ENCODE data around the gene ZNF236. TPM values are rescaled to one million over a fixed set of nuclear protein-coding genes. Genes with fewer than 3 reads are reported as not detected.

ZNF236 gene
- total and polyA plus RNA-seq, 7 donors, result 0.60 to 26.6 (median 18.9) TPM

DNA sequence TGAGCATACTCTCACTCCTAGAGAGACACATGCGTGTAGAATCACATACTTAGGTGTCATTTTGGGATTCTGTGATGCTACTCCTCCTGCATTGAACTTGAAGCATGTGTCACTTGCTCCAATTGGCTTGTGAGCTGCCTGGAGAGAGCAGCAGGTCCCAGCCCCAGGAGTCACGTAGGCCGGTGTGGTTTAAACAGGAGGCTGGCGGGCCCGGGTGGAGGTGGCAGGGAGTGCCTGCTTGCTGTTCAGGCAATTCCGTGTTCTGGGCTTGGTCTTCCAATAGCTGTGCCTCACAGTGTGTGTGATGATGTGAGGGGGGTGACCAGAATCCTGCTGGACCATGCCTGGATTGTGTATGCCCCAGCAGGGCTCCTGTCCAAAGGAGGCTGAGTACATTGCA is 51.0 kb downstream of the ZNF236 start:
- TF ChIP-seq, protein P1, sequence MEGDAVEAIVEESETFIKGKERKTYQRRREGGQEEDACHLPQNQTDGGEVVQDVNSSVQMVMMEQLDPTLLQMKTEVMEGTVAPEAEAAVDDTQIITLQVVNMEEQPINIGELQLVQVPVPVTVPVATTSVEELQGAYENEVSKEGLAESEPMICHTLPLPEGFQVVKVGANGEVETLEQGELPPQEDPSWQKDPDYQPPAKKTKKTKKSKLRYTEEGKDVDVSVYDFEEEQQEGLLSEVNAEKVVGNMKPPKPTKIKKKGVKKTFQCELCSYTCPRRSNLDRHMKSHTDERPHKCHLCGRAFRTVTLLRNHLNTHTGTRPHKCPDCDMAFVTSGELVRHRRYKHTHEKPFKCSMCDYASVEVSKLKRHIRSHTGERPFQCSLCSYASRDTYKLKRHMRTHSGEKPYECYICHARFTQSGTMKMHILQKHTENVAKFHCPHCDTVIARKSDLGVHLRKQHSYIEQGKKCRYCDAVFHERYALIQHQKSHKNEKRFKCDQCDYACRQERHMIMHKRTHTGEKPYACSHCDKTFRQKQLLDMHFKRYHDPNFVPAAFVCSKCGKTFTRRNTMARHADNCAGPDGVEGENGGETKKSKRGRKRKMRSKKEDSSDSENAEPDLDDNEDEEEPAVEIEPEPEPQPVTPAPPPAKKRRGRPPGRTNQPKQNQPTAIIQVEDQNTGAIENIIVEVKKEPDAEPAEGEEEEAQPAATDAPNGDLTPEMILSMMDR (IDR thresholded peaks at IDR 0.05), result no peak
- TF ChIP-seq EP300 (IDR thresholded peaks at IDR 0.05), result no peak
- TF ChIP-seq POLR2AphosphoS5 (IDR thresholded peaks at IDR 0.05), result no peak
- no peak for TF ChIP-seq POLR2A (IDR thresholded peaks at IDR 0.05)
- Histone ChIP-seq H3K27ac (no peak overlapping the region), H3K9me3 (no peaks in the 10 kb centered on the region), H3K36me3 (peaks cover 5 to 57% (median 13%) of the 10 kb centered on the region in 4 donors), H3K4me3 (no peak overlapping the region), H3K4me1 (no peaks in the 10 kb centered on the region), H3K27me3 (no peaks in the 10 kb centered on the region)
- 90 to 94% methylated on average over 6 of the region's 6 CpGs for WGBS, 2 donors
- no peak for DNase-seq
- intact Hi-C loops (cut with DNase I), result loop anchor here (5.0 kb wide), 1 partner anchor 109 kb away; no protein-coding TSS in a partner anchor

DNA sequence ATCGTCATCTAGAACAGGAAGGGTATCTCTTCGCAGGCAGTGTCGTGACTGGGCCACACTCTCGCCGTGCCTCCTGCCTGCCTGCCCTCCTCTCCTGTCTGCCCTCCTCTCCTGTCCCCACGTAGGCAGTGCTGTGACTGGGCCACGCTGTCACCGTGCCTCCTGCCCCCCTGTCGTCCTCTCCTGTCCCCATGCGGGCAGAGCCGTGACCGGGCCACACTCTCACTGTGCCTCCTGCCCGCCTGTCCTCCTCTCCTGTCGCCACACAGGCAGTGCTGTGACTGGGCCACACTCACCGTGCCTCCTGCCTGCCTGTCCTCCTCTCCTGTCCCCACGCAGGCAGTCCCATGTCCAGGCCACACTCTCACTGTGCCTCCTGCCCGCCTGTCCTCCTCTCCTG is 51.4 kb downstream of the ZNF236 start:
- Histone ChIP-seq H3K4me1 (no peaks in the 10 kb centered on the region), H3K9me3 (no peaks in the 10 kb centered on the region), H3K4me3 (no peak overlapping the region), H3K27me3 (no peaks in the 10 kb centered on the region), H3K36me3 (peaks cover 3 to 57% (median 12%) of the 10 kb centered on the region in 4 donors), H3K27ac (no peak overlapping the region)
- intact Hi-C loops (cut with DNase I), result loop anchor here (2.0 to 5.0 kb wide), 2 partner anchors 71 to 109 kb away; no protein-coding TSS in a partner anchor
- no peak for TF ChIP-seq EP300 (IDR thresholded peaks at IDR 0.05)
- TF ChIP-seq POLR2AphosphoS5 (IDR thresholded peaks at IDR 0.05), result no peak
- no peak for TF ChIP-seq POLR2A (IDR thresholded peaks at IDR 0.05)
- TF ChIP-seq, protein P1 (IDR thresholded peaks at IDR 0.05), result no peak
- WGBS, 2 donors, result 93 to 95% methylated on average over 17 of the region's 17 CpGs
- no peak for DNase-seq

DNA sequence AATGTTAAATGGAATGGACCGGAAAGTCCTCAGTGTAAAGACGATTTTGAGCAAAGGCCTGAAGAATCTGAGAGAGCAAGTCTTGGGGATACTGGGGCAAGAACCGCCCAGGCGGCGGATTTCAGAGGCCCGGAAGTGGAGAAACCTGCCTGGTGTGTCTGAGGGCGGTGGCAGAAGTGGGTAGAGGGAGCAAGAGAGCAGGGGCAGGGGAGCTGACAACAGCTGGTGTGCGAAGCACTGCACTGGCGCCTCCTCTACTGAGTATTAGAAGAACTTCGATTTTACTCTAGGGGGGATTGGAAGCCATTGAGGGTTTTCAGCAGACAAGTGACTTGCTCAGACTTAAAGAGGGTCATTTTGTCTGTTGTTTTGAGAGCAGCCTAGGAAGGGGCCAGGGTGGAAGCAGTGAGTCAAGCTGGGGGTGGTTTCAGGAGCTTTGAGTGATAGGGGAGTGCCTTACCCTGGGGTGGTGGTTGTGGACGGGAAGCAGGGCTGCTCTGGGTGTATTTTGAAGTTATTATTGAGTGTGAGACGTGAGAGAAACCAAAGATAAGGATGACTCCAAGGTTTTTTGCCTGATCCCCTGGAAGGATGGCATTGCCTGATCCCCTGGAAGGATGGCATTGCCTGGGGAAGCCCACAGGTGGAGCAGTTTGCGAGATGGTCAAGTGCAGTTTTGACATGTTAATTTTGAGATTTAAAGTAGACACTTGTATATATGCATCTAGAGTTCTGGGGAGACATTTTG is 52.5 kb downstream of the ZNF236 start:
- no peak for DNase-seq
- no peaks in the 10 kb centered on the region for H3K9me3 ChIP-seq
- no peak overlapping the region for H3K4me3 ChIP-seq
- intact Hi-C loops (cut with DNase I), result loop anchor here (2.0 to 5.0 kb wide), 2 partner anchors 72 to 107 kb away; no protein-coding TSS in a partner anchor
- no peaks in the 10 kb centered on the region for H3K27me3 ChIP-seq
- 89 to 94% methylated on average over 13 of the region's 13 CpGs for WGBS, 2 donors
- H3K36me3 ChIP-seq, result peaks cover 0 to 56% (median 9%) of the 10 kb centered on the region in 4 donors
- H3K4me1 ChIP-seq, result no peaks in the 10 kb centered on the region
- TF ChIP-seq, protein P1 (IDR thresholded peaks at IDR 0.05), result no peak
- TF ChIP-seq EP300 (IDR thresholded peaks at IDR 0.05) (no peak), POLR2A (IDR thresholded peaks at IDR 0.05) (no peak), POLR2AphosphoS5 (IDR thresholded peaks at IDR 0.05) (no peak)
- no peak overlapping the region for H3K27ac ChIP-seq

DNA sequence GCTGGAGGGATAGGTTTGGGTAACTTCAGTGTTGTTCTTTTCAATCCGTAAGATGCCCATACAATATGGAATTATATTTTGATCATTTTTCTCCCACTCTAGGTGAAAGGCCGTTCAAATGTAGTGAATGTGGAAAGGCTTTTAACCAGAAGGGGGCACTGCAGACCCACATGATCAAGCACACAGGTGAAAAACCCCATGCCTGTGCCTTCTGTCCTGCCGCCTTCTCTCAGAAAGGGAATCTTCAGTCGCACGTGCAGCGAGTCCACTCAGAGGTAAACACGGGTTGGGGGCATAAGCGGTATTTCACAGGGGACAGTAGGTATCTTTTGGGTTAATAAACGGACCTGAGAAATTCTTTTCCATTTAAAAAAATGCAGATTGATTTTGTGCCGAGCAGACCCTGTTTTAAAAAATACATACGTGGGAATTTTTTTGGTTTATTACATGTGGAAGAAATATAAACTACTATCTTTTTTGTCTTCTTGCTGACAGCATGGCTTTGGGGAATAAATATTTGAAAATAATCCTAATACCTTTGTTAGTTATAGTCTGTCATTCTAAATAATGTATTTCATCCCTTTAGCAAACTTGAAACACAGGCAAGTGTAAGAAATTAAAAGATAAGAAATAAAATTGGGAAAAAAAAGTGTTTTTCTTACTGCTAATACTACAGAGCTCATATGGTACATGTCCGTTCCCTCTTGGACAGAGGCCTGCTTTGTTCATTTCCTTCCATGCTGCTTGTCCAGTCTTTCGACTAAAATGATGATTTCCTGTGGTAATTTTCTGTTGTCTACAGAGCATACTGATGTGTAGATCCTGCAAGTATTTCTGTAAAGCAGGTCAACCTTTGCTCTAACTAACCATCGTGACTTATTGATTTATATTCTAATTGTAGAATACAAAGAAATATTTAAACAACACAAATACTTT is 53.3 kb downstream of the ZNF236 start:
- H3K4me3 ChIP-seq, result no peak overlapping the region
- intact Hi-C loops (cut with DNase I), result loop anchor here (2.0 kb wide), 1 partner anchor 73 kb away; no protein-coding TSS in a partner anchor
- H3K27me3 ChIP-seq, result no peaks in the 10 kb centered on the region
- H3K4me1 ChIP-seq, result no peaks in the 10 kb centered on the region
- H3K36me3 ChIP-seq, result peaks cover 3 to 57% (median 9%) of the 10 kb centered on the region in 4 donors
- 48 to 76% methylated on average over 14 of the region's 14 CpGs for WGBS, 2 donors
- TF ChIP-seq POLR2AphosphoS5 (IDR thresholded peaks at IDR 0.05) (no peak), EP300 (IDR thresholded peaks at IDR 0.05) (no peak)
- TF ChIP-seq, protein P1 (IDR thresholded peaks at IDR 0.05), result peak; percentile 28 to 65 (median 44)
- DNase-seq, result no peak
- no peak overlapping the region for H3K27ac ChIP-seq
- H3K9me3 ChIP-seq, result no peaks in the 10 kb centered on the region

Measured in sigmoid colon (tissue), 7 donors.